Activated CD8-positive, alpha-beta memory T cell treated with anti-CD3 and anti-CD28 coated beads for 36 hours (primary cell): ENCODE data around the gene MRS2. TPM values are rescaled to one million over a fixed set of nuclear protein-coding genes. Genes with fewer than 3 reads are reported as not detected.

Source experiments
- CTCF ChIA-PET: fragments of 350-600 bp; sonication (Branson Sonifier 250); formaldehyde crosslinking; loops from one replicate; lab custom pipeline; 2021; ENCODE audit warnings: antibody characterized with exemption; lab: Charles Lee
- POLR2A ChIA-PET: fragments of 350-600 bp; sonication (Branson Sonifier 250); formaldehyde crosslinking; loops from one replicate; lab custom pipeline; 2021; ENCODE audit warnings: antibody characterized with exemption; lab: Charles Lee
- total RNA-seq, 2 experiments: library from RNA; stranded (reverse); gene quantifications; one replicate each; pipeline ENCODE4 v1.2.3, GENCODE V29; 2021

The MRS2 gene
- total RNA-seq, 2 experiments from 2014 or later, result 31.6 to 32.0 TPM

GRCh38 chr6:24425091-24425490 is 22.4 kb downstream of the MRS2 start:
- POLR2A ChIA-PET, result no interaction called here
- CTCF ChIA-PET, result no interaction called here

GRCh38 chr6:24426729-24427446 is 24.2 kb downstream of the MRS2 start:
- CTCF ChIA-PET, result no interaction called here
- POLR2A ChIA-PET, result no interaction called here

GRCh38 chr6:24428615-24429014 is 25.9 kb downstream of the MRS2 start:
- POLR2A ChIA-PET, result no interaction called here
- CTCF ChIA-PET, result no interaction called here

- CTCF ChIA-PET, result no interaction called here
- POLR2A ChIA-PET, result no interaction called here
Observed at GRCh38 chr6:24429146-24429545, 26.4 kb downstream of the MRS2 start.

- ChIA-PET CTCF (interaction anchor here (0.8 to 1.0 kb wide), 2 partner anchors 65 to 152 kb away, joined by 3 to 4 read pairs; partner anchors contain the start of gene ALDH5A1), POLR2A (no interaction called here)
Observed at GRCh38 chr6:24430086-24430485, 27.4 kb downstream of the MRS2 start.

GRCh38 chr6:24431045-24431451 is 28.3 kb downstream of the MRS2 start:
- POLR2A ChIA-PET, result no interaction called here
- CTCF ChIA-PET, result interaction anchor here (0.6 to 1.2 kb wide), 4 partner anchors 19 to 151 kb away, joined by 3 to 4 read pairs (median 4); partner anchors contain the start of gene ALDH5A1

GRCh38 chr6:24432611-24433010 is 29.9 kb downstream of the MRS2 start:
- ChIA-PET CTCF (no interaction called here), POLR2A (no interaction called here)

- ChIA-PET CTCF (no interaction called here), POLR2A (no interaction called here)
Observed at GRCh38 chr6:24436979-24437378, 34.2 kb downstream of the MRS2 start.

- POLR2A ChIA-PET, result no interaction called here
- CTCF ChIA-PET, result no interaction called here
Observed at GRCh38 chr6:24439858-24440539, 37.3 kb downstream of the MRS2 start.

- CTCF ChIA-PET, result no interaction called here
- POLR2A ChIA-PET, result no interaction called here
Observed at GRCh38 chr6:24440897-24441598, 38.3 kb downstream of the MRS2 start.

- CTCF ChIA-PET, result no interaction called here
- POLR2A ChIA-PET, result no interaction called here
Observed at GRCh38 chr6:24441599-24441904, 38.8 kb downstream of the MRS2 start.

GRCh38 chr6:24444588-24444987 is 41.9 kb downstream of the MRS2 start:
- CTCF ChIA-PET, result no interaction called here
- POLR2A ChIA-PET, result no interaction called here

GRCh38 chr6:24445704-24446103 is 43.0 kb downstream of the MRS2 start:
- POLR2A ChIA-PET, result no interaction called here
- CTCF ChIA-PET, result no interaction called here

GRCh38 chr6:24446670-24447069 is 43.9 kb downstream of the MRS2 start:
- ChIA-PET POLR2A (no interaction called here), CTCF (no interaction called here)

GRCh38 chr6:24448396-24448795 is 45.7 kb downstream of the MRS2 start:
- CTCF ChIA-PET, result no interaction called here

GRCh38 chr6:24448828-24449525 is 46.2 kb downstream of the MRS2 start:
- POLR2A ChIA-PET, result no interaction called here
- CTCF ChIA-PET, result no interaction called here

More at GRCh38 chr6:24448396-24448795, 45.7 kb downstream of the MRS2 start:
- POLR2A ChIA-PET, result no interaction called here

- CTCF ChIA-PET, result no interaction called here
- POLR2A ChIA-PET, result no interaction called here
Observed at GRCh38 chr6:24451581-24452388, 49.0 kb downstream of the MRS2 start.

GRCh38 chr6:24453921-24454320 is 51.2 kb downstream of the MRS2 start:
- POLR2A ChIA-PET, result no interaction called here
- CTCF ChIA-PET, result no interaction called here

GRCh38 chr6:24454452-24454851 is 51.7 kb downstream of the MRS2 start:
- ChIA-PET POLR2A (no interaction called here), CTCF (no interaction called here)
